ELR (cell line): ENCODE measurements around the gene SEMA6C.
A peak's percentile ranks its signal among the peaks of the same experiment; 100 is the strongest.

ENCODE experiments used
- DNase-seq: peaks from one replicate; pipeline ENCODE4 v3.0.0-alpha.2; 2015; ENCODE audit warnings: low read depth

SEMA6C gene

DNA sequence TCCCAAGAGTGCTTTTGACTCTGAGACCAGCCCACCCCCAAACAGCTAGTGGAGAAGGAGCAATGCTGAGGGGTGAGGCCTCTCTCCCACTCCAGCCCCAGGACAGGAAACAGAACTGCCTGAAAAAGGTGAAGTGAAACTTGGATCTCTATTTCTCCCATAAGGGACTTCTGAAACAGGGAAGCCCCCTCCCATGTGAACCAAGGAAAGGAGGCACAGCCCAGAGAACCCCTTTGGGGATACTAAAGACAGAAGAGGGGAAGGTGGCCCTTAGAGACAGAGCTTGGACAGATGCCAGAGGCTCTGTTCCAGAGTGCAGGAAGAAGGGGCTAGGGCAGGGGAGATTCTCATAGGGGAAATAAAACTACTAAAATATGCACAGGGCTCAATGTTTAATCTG, 12.9 kb upstream of the SEMA6C start:
- DNase-seq = no peak

DNA sequence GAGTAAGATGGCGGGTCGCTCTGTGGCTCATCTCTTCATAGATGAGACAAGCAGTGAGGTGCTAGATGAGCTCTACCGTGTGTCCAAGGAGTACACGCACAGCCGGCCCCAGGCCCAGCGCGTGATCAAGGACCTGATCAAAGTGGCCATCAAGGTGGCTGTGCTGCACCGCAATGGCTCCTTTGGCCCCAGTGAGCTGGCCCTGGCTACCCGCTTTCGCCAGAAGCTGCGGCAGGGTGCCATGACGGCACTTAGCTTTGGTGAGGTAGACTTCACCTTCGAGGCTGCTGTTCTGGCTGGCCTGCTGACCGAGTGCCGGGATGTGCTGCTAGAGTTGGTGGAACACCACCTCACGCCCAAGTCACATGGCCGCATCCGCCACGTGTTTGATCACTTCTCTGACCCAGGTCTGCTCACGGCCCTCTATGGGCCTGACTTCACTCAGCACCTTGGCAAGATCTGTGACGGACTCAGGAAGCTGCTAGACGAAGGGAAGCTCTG, 12.4 kb upstream of the SEMA6C start:
- no peak for DNase-seq

DNA sequence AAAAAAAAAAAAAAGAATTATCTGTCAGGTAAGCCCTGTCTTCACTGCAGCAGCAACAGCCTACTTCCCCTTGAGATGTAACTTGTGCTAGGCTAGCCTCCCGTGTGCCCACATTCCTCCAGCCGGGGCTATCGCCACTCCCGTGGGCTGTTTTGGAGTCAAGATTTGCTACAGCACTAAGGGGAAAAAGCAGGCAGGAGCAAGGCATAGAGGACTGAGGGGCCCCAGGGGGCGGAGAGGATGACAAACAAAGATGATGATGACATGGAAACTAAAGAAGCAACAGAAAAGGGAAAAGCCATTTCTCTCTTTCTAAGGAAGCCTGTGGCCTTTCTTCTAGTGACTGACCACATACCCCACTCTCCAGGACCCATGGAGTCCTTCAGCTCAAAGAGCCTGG, 11.9 kb upstream of the SEMA6C start:
- no peak for DNase-seq

DNA sequence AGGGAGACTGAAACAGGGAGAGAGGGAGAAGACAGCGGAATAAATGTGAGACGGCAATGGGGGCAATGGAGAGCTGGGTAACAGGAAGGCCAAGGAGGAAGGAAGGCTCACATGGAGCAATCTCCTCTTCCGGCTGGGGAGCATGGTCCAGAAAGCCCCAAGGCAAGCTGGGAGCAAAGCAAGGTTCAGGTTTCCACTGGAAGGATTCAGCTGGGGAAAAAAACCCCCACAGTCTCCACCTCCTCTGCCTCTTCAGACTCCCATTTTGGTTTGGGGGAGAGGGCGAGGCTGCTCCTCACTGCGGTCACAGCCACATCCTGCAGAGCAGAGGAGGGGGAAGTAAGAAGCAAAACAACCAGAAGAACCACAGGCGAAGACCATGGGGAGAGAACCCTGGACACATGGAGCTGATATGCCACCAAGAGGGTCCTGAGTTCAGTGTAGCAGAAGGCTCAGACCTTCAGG, 10.7 kb upstream of the SEMA6C start:
- DNase-seq = no peak

DNA sequence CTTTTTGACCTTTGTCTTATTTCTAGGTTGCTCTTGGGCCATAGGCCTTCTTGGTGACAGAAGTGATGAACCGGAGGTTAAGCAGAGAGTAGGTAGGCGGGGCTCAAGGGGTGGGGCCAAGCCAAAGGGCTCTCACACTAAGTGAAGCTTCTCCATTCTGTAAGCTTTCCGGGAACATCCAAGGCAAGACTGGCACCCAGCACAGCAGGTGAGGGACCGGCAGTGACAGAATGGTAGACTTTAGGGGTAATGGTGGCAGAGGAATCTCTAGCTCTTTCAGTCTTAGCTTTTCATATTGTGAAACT, 10.0 kb upstream of the SEMA6C start, which contains the start of gene TNFAIP8L2:
Gene TNFAIP8L2, plus strand, starts transcription at position 135 of the 305 bp plus-strand sequence. CDS start 2,049 bp downstream, outside the sequence.
- DNase-seq = no peak

DNA sequence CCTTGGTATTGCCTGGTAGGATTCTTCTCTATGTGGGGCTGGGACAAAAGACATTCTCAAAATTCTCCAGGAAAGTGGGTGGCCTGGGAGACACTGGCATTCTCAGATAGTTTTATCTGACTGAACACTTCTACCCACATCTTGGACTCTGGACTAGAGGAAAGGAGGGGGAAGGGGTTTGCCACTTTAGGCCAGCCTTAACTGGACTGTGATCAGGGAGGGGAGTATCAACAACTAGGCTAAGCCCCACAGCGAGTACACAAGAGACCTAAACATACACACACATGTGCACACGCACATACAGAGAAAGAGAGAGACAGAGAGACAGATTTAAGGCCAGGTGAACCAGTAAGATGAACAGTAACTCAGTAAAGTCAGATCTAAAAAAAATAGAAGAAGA, 1.2 kb upstream of the SEMA6C start:
- no peak for DNase-seq

DNA sequence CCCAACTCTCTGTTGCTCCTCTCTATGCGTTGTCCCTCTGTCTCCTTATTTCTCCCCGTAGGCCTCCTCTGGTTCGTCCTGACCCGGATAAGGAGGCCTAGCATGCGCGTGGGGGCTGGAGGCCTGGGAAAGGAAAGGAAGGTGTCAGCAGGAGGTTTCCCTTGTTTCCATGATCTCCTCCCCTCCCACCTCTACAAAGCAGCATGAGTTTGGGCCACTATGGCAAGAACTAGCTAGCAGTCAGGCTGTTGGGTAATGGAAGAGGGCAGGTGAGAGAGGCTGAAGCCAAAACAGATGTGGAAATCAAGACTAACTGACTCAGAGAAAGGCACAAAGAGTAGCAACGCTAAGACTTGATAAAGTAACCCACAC, 687 bp upstream of the SEMA6C start:
- no peak for DNase-seq

DNA sequence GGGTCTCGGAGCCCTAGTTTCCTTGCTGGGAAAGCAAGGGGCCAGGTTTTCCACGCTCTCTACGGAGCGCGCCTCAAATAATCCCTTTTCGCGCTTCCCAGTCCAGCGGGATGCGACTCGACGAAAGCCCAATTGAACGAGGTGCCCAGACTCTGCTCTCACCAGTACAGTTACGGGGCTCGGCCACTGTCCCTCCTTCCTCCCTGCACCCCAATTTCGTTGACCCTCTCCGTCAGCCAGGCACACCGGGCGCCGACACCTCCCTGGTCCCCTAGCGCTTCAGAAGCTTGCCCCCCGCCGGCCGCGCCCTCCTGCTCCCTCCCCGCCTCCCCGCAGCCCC, 389 bp downstream of the SEMA6C start:
- peak; percentile 34 for DNase-seq

DNA sequence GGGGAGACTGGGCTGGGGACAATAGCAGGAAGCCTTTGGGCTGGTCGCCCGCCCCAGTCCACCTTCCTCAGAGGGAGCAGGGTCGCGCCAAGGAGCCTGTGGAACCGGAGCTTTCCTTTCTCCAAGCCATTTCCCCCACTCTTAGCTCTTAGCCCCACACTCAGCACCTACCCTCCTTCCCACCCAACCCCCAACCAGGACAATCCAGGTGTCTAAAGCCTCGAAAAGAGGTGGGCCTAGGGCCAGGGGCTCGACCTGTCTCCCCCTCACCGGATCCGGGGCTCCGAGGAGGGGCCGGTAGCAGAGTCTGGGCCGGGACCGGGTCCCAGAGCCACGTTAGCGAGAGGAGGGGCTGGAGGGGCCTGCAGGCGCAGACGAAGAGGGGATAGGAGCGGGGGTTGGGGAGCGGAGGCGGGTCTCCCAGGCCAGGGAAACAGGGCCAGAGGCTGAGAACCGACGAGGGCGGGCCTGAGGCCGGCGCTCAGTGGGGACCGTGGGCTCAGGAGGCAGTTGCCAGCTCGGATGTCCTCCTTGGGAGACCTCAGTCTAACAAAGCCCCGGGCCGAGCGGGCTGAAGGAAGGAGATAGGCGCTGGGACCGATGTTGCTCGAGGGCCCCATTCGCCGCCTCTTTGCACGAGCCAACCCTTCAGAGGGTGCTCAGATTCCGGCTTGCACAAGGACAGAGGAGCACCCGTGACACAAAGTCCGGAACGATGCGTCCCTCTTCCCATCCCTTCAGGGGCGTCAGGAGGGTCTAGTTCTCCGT, 943 bp downstream of the SEMA6C start:
- DNase-seq = peak; percentile 31

DNA sequence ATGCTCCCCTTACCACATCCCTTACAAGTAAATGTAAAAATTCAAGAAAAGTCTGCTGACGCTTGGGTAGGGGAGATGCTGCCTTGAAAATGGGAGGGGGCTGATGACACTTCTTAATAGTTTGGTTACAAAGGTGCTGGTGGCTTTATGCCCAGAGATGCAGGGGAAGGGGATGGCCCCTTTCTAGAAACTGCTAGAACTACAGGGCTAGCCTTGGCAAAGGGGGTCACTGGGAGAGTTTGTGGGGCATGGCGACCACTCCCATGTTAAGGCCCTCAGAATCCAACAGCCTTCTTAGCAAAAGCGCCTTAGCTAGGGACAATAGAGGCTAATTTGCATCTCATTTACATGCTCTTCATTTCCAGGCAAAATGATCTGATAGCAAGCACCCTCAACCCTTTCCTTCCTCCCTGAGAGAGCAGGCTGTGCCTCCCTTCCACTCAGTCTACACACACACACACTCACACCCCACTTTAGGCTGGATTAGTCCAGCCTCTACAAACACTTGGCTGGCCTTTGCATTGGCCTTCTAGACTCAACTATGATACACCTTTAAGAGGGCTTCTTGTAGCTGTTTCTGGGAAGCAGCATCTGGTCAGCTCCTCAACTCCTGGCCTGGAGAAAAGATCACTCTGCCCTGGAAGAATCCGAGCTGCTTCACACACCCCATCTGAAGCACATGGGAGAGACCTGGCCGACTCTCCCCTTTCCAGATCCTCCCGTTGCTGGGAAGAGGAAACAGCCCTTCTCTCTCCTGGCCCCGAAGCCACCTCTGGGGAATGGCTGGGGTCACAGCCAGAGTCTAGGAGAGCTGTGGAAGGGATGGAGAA, 1.7 kb downstream of the SEMA6C start:
- no peak for DNase-seq

DNA sequence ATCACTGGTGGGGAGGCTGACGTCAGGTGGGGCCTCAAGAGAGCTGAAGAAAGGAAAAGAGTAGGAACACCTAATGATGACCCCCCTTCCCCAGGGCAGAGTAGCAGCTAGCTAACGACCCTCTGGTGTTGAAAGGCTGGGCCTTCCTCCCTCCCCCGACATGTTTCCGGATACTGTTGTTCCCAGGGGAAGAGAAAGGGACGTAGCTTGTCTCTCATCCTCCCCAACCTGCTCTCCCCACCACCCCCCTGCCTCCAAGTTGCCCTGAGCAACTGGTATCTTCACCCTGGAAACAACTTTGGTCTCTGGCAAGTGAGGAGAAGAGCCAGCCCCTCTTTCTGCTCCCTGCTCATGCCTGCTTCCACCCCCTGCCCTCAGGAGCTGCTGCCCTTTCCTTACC, 2.4 kb downstream of the SEMA6C start:
- no peak for DNase-seq

DNA sequence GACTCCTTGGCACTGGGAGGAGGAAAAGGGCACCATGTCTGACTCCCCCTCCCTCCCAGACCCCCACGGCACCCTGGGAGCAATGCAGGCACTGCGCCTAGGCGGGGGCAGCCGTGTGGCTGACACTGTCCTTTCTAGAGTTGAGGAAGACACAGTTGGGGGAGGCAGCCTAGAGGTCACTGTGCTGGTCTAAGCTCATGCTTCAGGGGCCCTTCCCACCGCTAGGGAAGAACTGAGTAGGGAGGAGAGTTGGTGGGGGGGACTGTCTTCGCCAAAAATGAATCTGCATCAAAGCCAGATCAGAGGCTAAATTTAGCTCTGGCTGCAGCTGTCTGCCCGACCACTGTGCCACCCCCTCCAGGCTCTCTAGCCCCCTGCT, 3.4 kb downstream of the SEMA6C start:
- DNase-seq = no peak

DNA sequence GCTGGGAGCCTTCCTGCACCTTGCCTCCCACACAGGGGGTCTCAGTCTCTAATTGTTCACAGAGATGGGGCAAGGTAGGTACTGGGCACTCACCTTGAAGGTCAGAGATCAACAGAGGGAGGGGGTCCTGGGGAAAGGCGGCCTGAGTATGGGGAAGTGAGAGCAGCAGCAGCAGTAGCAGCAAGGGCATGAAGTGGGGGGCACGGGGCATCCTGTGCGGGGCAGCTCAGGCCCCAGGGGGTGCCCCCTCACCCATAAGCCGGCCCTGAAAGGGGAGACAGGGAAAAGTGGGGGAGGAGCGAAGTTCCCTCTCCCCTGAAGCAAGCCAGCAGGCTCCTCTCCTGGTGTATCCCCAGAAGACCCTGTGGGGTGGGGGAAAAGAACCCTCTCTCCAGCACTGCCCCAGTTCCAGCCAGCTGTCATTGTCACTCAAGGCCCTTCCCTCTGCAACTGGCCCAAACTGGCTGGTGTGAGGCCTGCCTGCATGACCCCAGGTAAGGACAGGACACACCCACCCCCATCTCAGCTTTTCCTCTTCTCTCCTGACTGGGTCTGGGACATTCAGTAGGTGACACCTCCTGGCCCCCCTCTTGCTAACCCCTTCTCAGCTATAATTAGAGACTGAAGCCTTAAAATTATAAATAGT, 3.9 kb downstream of the SEMA6C start:
- no peak for DNase-seq

DNA sequence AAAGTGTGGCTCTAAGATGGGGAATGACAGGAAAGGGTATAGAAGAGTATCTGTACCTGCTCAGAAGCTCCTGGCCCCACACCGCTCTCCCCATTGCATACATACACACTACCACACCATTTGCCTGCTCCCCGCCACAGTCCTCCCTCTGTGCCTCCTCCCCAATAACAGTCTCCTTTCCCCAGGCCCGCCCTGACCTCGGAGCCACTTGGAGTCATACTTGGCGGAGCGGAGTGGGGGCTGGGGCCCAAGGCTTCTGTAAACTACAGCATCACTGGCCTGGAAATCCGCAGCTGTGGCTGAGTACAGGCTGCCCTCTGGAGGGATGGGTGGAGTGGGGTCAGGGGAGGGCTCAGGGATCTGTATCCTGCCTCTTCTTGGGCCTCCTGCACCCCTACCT, 8.6 kb downstream of the SEMA6C start:
- no peak for DNase-seq

DNA sequence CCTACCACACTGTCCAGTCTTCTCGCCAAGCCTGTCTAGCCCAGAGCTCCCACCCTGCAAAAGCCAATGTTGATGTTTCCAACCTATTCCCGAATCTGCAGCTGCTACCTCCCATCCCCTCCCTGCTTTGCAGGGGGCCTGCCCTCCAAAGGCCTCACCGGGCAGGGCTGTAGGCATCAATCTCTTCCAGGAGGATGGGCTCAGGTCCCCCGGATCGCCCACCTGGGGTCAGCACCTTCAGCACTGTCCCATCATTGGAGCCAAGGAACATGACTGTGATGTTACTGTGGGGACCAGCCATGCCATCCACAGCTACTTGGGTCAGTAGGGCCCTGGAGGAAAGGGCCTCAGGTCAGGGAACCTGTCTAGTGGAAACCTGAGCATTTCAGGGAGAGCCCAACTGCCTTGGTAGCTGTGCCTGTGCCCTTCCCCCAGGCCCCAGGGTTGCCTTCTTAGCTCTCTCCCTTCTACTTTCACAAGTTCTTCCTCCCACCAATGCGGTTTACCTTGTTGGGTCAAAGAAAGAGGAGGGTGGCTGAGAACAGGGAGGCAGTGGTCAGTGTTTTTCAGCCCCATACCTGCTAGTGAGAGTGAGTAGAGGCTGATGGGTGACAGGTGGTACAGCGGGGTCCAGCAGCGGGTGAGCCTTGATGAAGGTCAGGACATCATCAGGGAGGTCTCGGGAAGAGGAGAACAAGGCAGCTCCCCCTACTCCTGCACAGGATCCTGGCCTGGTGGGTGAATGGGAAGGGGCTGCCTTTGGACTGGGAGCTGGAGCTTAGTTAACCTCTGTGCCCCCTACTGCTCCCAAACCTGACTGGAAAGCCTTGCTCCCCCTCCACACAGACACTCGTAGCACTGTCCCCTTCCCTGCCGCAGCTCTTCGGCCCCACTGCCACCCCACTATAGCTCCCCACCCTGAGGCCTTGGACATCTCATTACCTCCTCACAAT, 10.7 kb downstream of the SEMA6C start:
- no peak for DNase-seq

DNA sequence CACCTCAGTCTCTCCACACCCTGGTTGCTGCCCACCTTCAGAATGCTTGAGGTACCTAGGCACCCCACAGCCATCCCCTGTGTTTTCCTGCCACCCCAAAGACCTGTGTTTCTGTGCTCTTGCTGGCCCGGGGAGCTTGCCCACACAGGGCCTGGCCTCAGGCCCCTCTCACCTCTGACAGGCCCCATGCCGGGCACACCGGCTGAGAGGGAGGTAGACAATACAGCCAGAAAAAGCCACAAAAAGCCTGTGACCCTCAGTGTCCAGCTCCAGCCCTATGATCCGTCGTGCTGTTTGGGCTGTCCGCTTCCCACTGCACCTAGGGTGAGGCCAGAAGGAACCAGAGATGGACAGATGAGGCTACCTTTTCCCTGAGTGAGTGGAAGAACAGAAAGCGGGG, 11.4 kb downstream of the SEMA6C start:
- no peak for DNase-seq

DNA sequence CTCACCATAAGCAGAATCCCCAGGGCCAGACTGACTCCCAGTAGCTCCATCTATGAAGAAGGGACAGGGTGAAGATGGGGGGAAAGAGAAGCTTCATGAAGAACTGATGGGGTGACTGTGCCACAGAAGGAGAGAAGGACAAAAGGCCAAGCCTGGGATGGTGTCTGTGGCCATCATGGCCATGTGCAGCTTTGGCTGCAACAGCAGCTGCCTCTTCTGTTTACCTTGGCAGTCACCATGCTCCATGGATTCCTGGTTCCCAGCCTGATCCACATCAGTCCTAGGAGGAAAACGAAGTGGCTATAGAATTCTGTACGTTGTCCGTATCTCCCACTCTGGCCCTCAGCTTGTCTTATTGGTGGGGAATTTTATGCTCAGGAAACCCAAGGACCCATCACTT, 12.0 kb downstream of the SEMA6C start:
- DNase-seq = no peak

DNA sequence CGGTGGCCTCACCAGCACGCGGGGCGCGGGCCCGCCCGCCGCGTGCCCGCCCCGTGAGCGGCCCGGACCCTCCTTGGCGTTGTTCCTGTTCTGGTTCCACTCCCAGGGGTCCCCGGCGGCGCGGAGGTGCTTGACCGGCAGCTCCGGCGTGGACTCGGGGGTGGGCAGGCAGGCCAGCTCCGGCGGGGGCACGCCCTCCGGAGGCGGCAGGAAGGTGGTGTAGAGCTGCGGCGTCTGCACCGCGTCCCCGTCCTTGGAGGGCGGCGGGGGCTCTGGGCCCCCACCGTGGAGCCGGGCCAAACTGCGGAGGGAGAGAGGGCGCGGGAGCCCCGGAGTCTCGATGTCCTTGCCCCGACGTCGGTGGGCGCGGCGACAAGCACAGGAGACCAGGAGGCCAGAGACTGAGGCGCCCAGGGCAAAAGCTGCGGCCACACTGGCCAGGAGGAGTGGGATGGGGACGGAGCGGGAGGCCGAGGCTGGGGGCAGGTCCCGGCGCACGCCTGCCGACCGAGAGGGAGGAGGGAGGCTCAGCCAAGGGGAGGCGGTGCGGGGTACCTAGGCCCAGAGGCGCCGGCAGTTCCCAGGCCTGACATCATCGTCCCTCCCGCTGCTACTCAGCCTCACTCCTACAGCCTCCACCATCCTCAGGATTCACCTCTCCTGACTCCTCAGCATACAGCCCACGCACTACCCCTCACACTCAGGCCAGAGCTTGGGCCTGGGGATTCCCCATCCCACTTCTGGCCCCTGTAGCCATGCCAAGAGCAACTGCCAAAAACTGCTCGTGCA, 13.2 kb downstream of the SEMA6C start:
- no peak for DNase-seq

DNA sequence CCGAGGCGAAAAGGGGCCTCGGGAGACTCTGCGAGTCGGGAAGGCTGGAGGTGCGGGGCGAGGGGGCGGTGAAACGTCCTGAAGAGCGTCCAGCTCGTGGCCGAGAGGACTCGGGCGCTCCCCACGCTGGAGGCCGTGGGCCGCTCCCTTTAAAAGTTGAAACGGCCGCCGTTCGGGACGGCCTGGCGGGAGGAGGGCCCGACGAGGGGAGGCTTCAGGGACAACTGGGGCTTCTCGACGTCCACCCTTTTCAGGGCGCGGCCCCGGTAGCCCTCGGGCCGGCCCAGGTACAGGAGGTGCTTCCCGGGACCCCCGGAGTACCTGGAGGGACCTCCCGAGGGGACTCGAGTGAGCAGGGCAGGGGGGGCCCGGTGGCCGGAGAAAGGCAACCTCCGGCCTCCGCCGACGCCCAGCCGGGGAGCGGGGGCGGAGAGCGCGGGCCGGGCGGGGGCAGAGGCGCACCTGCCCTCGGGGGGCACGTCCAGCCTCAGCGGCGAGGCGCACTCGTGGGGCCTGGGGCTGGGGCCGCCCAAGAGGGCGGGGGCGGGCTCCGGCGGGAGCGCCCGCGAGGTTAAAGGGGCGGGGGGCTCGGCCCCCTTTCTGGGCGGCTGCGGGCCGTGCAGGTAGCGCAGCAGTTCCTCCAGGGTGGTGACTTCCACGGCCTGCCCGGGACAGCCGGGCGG, 14.0 kb downstream of the SEMA6C start:
- no peak for DNase-seq

DNA sequence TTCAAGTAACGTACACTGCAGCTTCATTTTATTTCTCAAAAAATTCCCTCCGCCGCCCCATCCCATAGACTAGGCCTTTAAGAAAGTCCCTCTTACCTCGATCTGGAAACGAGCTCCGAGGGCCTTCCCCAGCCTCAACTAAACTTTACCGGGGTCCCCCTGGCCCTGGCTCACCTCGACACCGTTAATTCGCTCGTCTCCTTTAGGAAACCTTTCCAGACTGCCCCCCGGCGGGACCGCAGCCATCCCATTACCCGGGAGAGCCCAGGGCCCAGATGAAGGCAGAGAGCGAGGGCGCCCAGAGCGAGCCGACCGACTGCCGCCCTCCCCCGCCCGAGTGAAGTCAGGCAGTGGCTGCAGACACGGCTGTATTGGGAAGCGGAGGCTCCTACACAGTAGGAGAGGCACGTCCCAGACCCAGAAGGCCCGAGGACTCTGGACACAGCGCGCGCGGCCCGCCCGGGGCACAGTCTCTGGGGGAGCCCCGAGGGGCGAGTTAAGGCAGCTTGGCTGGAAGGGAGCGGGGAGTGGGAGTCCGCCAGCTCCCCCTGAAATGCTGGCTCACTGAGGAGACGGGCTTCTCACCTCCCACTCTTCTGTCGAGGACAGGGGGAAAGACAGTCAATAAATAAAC, 14.6 kb downstream of the SEMA6C start:
- DNase-seq = no peak
